K562 (cell line): ENCODE results near the gene EGR1. TPM values are rescaled to one million over a fixed set of nuclear protein-coding genes. Genes with fewer than 3 reads are reported as not detected.

ENCODE experiments used
- CBX1 ChIP-seq: sonication (generic); IDR thresholded peaks from 2 replicates; pipeline ENCODE4 v1.6.1; 2016; ENCODE audit warnings: antibody characterized with exemption, low read depth, mild to moderate bottlenecking
- CHD4 ChIP-seq: fragments of 200-600 bp; sonication (generic); IDR thresholded peaks from 3 replicates; pipeline ENCODE4 v1.6.1; 2012; ENCODE audit warnings: low read depth, mild to moderate bottlenecking, mixed read lengths, low read length, inconsistent platforms; ENCODE audit not compliant: insufficient read depth, insufficient replicate concordance, poor library complexity, severe bottlenecking
- E2F6 ChIP-seq, 2 experiments: IDR thresholded peaks; 2 replicates each; pipeline ENCODE4 v1.6.1; 2011; ENCODE audit warnings: borderline replicate concordance in 1 of 2, control low read depth in 1 of 2, low read depth in 1 of 2, low read length in 1 of 2, mild to moderate bottlenecking in 1 of 2, mixed read lengths in 1 of 2, moderate library complexity in 1 of 2; ENCODE audit not compliant: insufficient read depth in 1 of 2, insufficient read length in 1 of 2, poor library complexity in 1 of 2, severe bottlenecking in 1 of 2; ENCODE audit errors: extremely low read depth in 1 of 2
- ELF1 ChIP-seq: fragments of 200-800 bp; sonication (Bioruptor generic); IDR thresholded peaks from 2 replicates; pipeline ENCODE4 v1.6.1; 2016; ENCODE audit warnings: missing genetic modification characterization, missing compliant biosample characterization
- FOXJ3 ChIP-seq: sonication (generic); formaldehyde crosslinking; IDR thresholded peaks from 2 replicates; pipeline ENCODE4 v1.4.0; 2020; ENCODE audit warnings: mild to moderate bottlenecking, missing genetic modification reagents
- HNRNPUL1 ChIP-seq: fragments of 200-400 bp; formaldehyde crosslinking; IDR thresholded peaks from 2 replicates; pipeline ENCODE4 v1.6.1; 2017; ENCODE audit warnings: low read length
- LARP7 ChIP-seq: fragments of 450-650 bp; IDR thresholded peaks from 2 replicates; pipeline ENCODE4 v1.6.1; 2016
- MEF2A ChIP-seq: IDR thresholded peaks from 2 replicates; pipeline ENCODE4 v1.6.1; 2011; ENCODE audit warnings: low read depth, mild to moderate bottlenecking, low read length, moderate library complexity; ENCODE audit not compliant: control insufficient read depth
- NFRKB ChIP-seq: fragments of 450-650 bp; IDR thresholded peaks from 2 replicates; pipeline ENCODE4 v1.6.1; 2016; ENCODE audit warnings: low read depth
- NR2C2 ChIP-seq, 2 experiments: fragments of 200-800 bp in 1 of 2; sonication (Bioruptor generic) in 1 of 2; sonication (generic) in 1 of 2; formaldehyde crosslinking in 1 of 2; IDR thresholded peaks; 2 replicates each; pipeline versions ENCODE4 v1.6.1 to v1.8.0; 2016 to 2022; ENCODE audit warnings: mild to moderate bottlenecking in 1 of 2, missing compliant biosample characterization in 1 of 2, missing genetic modification characterization in 1 of 2, missing genetic modification reagents in 1 of 2
- NRF1 ChIP-seq, 2 experiments: fragments of 450-650 bp; IDR thresholded peaks in 1 of 2; conservative IDR thresholded peaks in 1 of 2; 2 replicates each; pipeline ENCODE4 v1.6.1; 2014; ENCODE audit warnings: mild to moderate bottlenecking in 2 of 2
- PCBP2 ChIP-seq: fragments of 200-400 bp; formaldehyde crosslinking; IDR thresholded peaks from 2 replicates; pipeline ENCODE4 v1.6.1; 2018; ENCODE audit warnings: low read length, low read depth, mild to moderate bottlenecking, moderate library complexity; ENCODE audit not compliant: poor library complexity, severe bottlenecking
- POLR2A ChIP-seq: fragments of 450-650 bp; conservative IDR thresholded peaks from 2 replicates; pipeline ENCODE4 v1.6.1; 2016
- POLR2B ChIP-seq: fragments of 450-650 bp; IDR thresholded peaks from 2 replicates; pipeline ENCODE4 v1.6.1; 2018; ENCODE audit warnings: low read depth; ENCODE audit not compliant: partially characterized antibody
- RBBP5 ChIP-seq: fragments of 200-600 bp; sonication (generic); IDR thresholded peaks from 2 replicates; pipeline ENCODE4 v1.6.1; 2012; ENCODE audit warnings: borderline replicate concordance, mild to moderate bottlenecking, low read length, control low read depth, inconsistent platforms; ENCODE audit not compliant: insufficient read depth, poor library complexity, severe bottlenecking
- RBM22 ChIP-seq: fragments of 200-400 bp; formaldehyde crosslinking; IDR thresholded peaks from 2 replicates; pipeline ENCODE4 v1.6.1; 2018; ENCODE audit warnings: low read length, low read depth; ENCODE audit not compliant: poor library complexity, severe bottlenecking
- SMAD1 ChIP-seq: fragments of 150-350 bp; IDR thresholded peaks from 2 replicates; pipeline ENCODE4 v1.6.1; 2014; ENCODE audit warnings: low read length, low read depth; ENCODE audit not compliant: partially characterized antibody
- SP1 ChIP-seq: sonication (generic); formaldehyde crosslinking; IDR thresholded peaks from 2 replicates; pipeline ENCODE4 v1.8.1; 2022; ENCODE audit warnings: mild to moderate bottlenecking, missing genetic modification reagents
- TEAD1 ChIP-seq, 2 experiments: fragments of 450-650 bp in 1 of 2; sonication (generic) in 1 of 2; formaldehyde crosslinking; IDR thresholded peaks; 2 replicates each; pipeline versions ENCODE4 v1.4.0 to v1.8.0; 2020 to 2022; ENCODE audit warnings: mild to moderate bottlenecking in 2 of 2, missing genetic modification reagents in 1 of 2
- TSC22D4 ChIP-seq: fragments of 450-650 bp; IDR thresholded peaks from 2 replicates; pipeline ENCODE4 v1.6.1; 2016; ENCODE audit warnings: missing genetic modification characterization, missing biosample characterization, control low read depth
- ZNF165 ChIP-seq: fragments of 250-450 bp; sonication (Bioruptor Pico); IDR thresholded peaks from 2 replicates; pipeline ENCODE4 v1.4.0; 2020; ENCODE audit warnings: borderline replicate concordance
- ZNF253 ChIP-seq: fragments of 250-450 bp; sonication (Bioruptor Pico); conservative IDR thresholded peaks from 2 replicates; pipeline ENCODE4 v1.6.1; 2021; ENCODE audit warnings: mild to moderate bottlenecking
- ZNF347 ChIP-seq: fragments of 450-650 bp; formaldehyde crosslinking; IDR thresholded peaks from 2 replicates; pipeline ENCODE4 v1.4.0; 2020; ENCODE audit warnings: low read depth, mild to moderate bottlenecking, moderate library complexity
- ZNF57 ChIP-seq: fragments of 450-650 bp; formaldehyde crosslinking; IDR thresholded peaks from 2 replicates; pipeline ENCODE4 v1.4.0; 2020; ENCODE audit warnings: mild to moderate bottlenecking, moderate library complexity
- ZNF584 ChIP-seq: fragments of 200-800 bp; sonication (Bioruptor generic); IDR thresholded peaks from 2 replicates; pipeline ENCODE4 v1.6.1; 2016; ENCODE audit warnings: low read depth, mild to moderate bottlenecking, missing genetic modification characterization, missing compliant biosample characterization
- polyA plus RNA-seq, 8 experiments: library from polyadenylated mRNA; depleted of rRNA in 4 of 8; stranded (reverse) in 5 of 8; unstranded in 3 of 8; fragments of >200 nt; fragmentation: Nextera tagmentation in 2 of 8; fragmentation: Illumina TruSeq in 1 of 8; extraction: Ambion mirVana in 2 of 8; extraction: Trizol in 1 of 8; gene quantifications; 2 replicates each; pipeline versions ENCODE4 v1.2.1 to v1.2.3, GENCODE V29; 2011 to 2014; ENCODE audit warnings: inconsistent platforms in 1 of 8, missing spikeins in 1 of 8
- total RNA-seq, 7 experiments: library from RNA; depleted of rRNA in 6 of 7; stranded (reverse); fragments of >200 nt in 6 of 7; fragmentation: Illumina TruSeq in 2 of 7; extraction: Trizol in 2 of 7; gene quantifications; 2 replicates each; pipeline versions ENCODE4 v1.2.1 to v1.2.3, GENCODE V29; 2011 to 2021; ENCODE audit warnings: low replicate concordance in 1 of 7
- TF ChIP-seq, protein P1 (sequence below): fragments of 200-800 bp; sonication (Bioruptor generic); IDR thresholded peaks from 2 replicates; pipeline ENCODE4 v1.6.1; 2017; ENCODE audit warnings: missing genetic modification characterization, missing compliant biosample characterization

The EGR1 gene
- total and polyA plus RNA-seq, 9 of the 15 experiments (the other 6 are each of a cell fraction or from before 2014, with no cell fraction given), result 1.3 to 132 (median 21.5) TPM

DNA sequence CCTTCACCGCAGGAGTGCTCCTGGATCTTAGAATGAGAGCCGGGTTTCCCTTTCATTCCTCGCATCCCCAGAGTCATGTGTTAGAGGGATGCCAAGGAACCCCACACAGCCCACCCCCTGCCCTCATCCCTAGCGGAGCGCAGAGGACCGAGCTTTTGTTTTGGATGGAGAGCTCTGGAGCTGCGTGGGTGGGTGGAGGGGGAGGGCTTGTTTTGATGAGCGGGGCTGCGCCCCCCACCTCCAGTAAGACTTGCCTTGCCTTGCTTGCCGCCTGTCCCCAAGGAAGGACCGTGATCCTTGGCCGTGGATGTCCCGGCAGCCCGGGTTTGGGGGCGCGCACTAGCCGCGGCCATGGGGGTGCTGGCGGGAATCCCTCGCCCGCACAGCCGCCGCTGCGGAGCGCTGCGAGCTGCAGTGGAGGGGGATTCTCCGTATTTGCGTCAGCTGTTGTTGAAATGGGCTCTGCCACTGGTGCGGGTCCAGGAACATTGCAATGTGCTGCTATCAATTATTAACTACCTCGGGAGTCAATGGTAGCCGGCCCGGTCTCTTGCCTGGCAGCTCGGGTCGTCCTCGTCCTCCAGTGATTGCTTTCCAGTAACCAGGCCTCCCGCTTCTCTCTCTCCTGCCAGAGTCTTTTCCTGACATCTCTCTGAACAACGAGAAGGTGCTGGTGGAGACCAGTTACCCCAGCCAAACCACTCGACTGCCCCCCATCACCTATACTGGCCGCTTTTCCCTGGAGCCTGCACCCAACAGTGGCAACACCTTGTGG is 1.0 kb downstream of the EGR1 start (continued):
- TF ChIP-seq NR2C2 (CRISPR knock-in tag; IDR thresholded peaks at IDR 0.05) (no peak), NR2C2 (tag; IDR thresholded peaks at IDR 0.05) (no peak), MEF2A (peak; percentile 1; the same call in 1 of the 2 replicates), CHD4 (no peak), POLR2B (peak; percentile 3), ZNF253 (CRISPR knock-in tag) (peak; percentile 44; the same call in 1 of the 2 replicates), FOXJ3 (no peak), TSC22D4 (no peak), LARP7 (0 out of 2 replicates have a peak, but pooled peaks have one; percentile 12), TEAD1 (CRISPR knock-in tag; IDR thresholded peaks at IDR 0.05) (0 out of 4 replicates have a peak, but pooled peaks of 1 of the 2 experiments have one; percentile 13), RBBP5 (peak; percentile 41), HNRNPUL1 (peak; percentile 89), E2F6 (IDR thresholded peaks at IDR 0.05; ENCODE audit: borderline replicate concordance in 1 of 2, extremely low read depth in 1 of 2, insufficient read depth in 1 of 2, insufficient read length in 1 of 2, low read depth in 1 of 2, low read length in 1 of 2, poor library complexity in 1 of 2, severe bottlenecking in 1 of 2) (no peak), NFRKB (no peak), POLR2A (peak; percentile 83), ZNF584 (CRISPR knock-in tag) (0 out of 2 replicates have a peak, but pooled peaks have one; percentile 14), PCBP2 (peak; percentile 67), CBX1 (no peak), SMAD1 (peak; percentile 29), ZNF57 (CRISPR knock-in tag) (no peak), RBM22 (peak; percentile 95), SP1 (CRISPR knock-in tag) (peak; percentile 6; the same call in 1 of the 2 replicates), ELF1 (no peak), ZNF165 (CRISPR knock-in tag) (no peak), NRF1 (conservative IDR thresholded peaks at IDR 0.05 in 1 of 2, IDR thresholded peaks at IDR 0.05 in 1 of 2) (no peak), ZNF347 (CRISPR knock-in tag) (no peak)
- TF ChIP-seq, protein P1, sequence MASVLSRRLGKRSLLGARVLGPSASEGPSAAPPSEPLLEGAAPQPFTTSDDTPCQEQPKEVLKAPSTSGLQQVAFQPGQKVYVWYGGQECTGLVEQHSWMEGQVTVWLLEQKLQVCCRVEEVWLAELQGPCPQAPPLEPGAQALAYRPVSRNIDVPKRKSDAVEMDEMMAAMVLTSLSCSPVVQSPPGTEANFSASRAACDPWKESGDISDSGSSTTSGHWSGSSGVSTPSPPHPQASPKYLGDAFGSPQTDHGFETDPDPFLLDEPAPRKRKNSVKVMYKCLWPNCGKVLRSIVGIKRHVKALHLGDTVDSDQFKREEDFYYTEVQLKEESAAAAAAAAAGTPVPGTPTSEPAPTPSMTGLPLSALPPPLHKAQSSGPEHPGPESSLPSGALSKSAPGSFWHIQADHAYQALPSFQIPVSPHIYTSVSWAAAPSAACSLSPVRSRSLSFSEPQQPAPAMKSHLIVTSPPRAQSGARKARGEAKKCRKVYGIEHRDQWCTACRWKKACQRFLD (CRISPR knock-in tag), result 0 out of 2 replicates have a peak, but pooled peaks have one; percentile 18
